ENCODE measurements around the gene NEGR1.

The NEGR1 gene

DNA sequence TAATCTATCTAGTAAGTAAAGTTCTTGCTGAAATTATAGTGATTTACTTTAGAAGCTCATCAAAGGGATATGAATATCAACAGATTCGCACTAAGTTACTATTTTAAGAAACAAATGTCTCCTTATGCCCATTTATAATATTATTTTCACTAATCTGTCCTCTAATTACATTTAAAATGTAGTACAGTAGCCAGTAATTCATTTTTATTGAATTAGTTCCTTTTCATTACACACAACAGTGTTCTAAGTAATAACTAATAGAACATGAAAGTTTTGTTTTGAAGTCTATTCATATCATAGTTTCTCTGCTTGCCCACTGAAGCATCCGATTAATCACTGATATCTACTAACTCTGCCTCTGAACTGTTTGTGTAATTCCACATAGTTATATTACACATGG lies 225.8 kb downstream of the NEGR1 start:
- no peak overlapping the region for H2AFZ ChIP-seq (ENCODE audit: low read length)
- no peaks in the 10 kb centered on the region for H3K9me3 ChIP-seq (ENCODE audit: insufficient read depth, low read depth, low read length)
- no peaks in the 10 kb centered on the region for H3K36me3 ChIP-seq (ENCODE audit: insufficient read depth, low read length)
- no peaks in the 10 kb centered on the region for H3K4me1 ChIP-seq (ENCODE audit: insufficient read depth, low read length, poor library complexity, severe bottlenecking)
- no peaks in the 10 kb centered on the region for H3K79me2 ChIP-seq (ENCODE audit: insufficient read depth, low read length)
- H4K20me1 ChIP-seq (ENCODE audit: insufficient read depth, low read length, poor library complexity, severe bottlenecking), result no peaks in the 10 kb centered on the region
- TF ChIP-seq, protein P1, sequence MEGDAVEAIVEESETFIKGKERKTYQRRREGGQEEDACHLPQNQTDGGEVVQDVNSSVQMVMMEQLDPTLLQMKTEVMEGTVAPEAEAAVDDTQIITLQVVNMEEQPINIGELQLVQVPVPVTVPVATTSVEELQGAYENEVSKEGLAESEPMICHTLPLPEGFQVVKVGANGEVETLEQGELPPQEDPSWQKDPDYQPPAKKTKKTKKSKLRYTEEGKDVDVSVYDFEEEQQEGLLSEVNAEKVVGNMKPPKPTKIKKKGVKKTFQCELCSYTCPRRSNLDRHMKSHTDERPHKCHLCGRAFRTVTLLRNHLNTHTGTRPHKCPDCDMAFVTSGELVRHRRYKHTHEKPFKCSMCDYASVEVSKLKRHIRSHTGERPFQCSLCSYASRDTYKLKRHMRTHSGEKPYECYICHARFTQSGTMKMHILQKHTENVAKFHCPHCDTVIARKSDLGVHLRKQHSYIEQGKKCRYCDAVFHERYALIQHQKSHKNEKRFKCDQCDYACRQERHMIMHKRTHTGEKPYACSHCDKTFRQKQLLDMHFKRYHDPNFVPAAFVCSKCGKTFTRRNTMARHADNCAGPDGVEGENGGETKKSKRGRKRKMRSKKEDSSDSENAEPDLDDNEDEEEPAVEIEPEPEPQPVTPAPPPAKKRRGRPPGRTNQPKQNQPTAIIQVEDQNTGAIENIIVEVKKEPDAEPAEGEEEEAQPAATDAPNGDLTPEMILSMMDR (conservative IDR thresholded peaks at IDR 0.05; ENCODE audit: low read length), result no peak
- TF ChIP-seq EZH2phosphoT487 (IDR thresholded peaks at IDR 0.05; ENCODE audit: borderline replicate concordance), result no peak
- no peaks in the 10 kb centered on the region for H3K27me3 ChIP-seq (ENCODE audit: insufficient read depth, low read length, poor library complexity, severe bottlenecking)
- no peak overlapping the region for H3K9ac ChIP-seq (ENCODE audit: low read depth, low read length, poor library complexity, severe bottlenecking)
- H3F3A ChIP-seq (ENCODE audit: low read depth), result no peaks in the 10 kb centered on the region
- no peak overlapping the region for H3K4me2 ChIP-seq (ENCODE audit: low read depth, low read length, poor library complexity, severe bottlenecking)
- no peaks in the 10 kb centered on the region for H3K9me2 ChIP-seq (replicated peaks; ENCODE audit: low read depth, low read length)
- H3K4me3 ChIP-seq (ENCODE audit: low read length, poor library complexity, severe bottlenecking), result no peak overlapping the region

DNA sequence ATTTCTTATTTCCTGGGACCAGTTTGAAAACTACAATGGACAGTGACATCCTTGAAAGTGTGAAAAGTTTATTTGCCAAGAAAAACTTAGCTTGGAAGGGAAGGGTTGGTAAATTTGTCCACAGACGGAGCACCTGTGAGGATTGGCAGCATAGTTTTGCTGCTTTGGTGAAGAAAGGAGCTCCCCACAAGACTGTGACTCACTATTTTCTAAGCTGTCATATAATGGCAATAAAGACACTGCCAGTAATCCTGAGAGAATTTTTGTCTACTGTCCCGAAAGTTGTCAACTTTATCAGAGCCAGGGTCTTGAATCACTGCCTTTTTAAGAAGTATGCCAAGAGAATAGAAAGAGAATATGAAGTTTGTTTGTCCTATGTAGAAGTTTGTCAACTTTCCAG lies 230.8 kb downstream of the NEGR1 start:
- no peaks in the 10 kb centered on the region for H3K9me2 ChIP-seq (replicated peaks; ENCODE audit: low read depth, low read length)
- H3K79me2 ChIP-seq (ENCODE audit: insufficient read depth, low read length), result no peaks in the 10 kb centered on the region
- no peak overlapping the region for H2AFZ ChIP-seq (ENCODE audit: low read length)
- no peaks in the 10 kb centered on the region for H3K36me3 ChIP-seq (ENCODE audit: insufficient read depth, low read length)
- H3F3A ChIP-seq (ENCODE audit: low read depth), result no peaks in the 10 kb centered on the region
- no peaks in the 10 kb centered on the region for H3K9me3 ChIP-seq (ENCODE audit: insufficient read depth, low read depth, low read length)
- H3K9ac ChIP-seq (ENCODE audit: low read depth, low read length, poor library complexity, severe bottlenecking), result no peak overlapping the region
- H3K4me3 ChIP-seq (ENCODE audit: low read length, poor library complexity, severe bottlenecking), result no peak overlapping the region
- TF ChIP-seq EZH2phosphoT487 (IDR thresholded peaks at IDR 0.05; ENCODE audit: borderline replicate concordance), result no peak
- TF ChIP-seq, protein P1 (conservative IDR thresholded peaks at IDR 0.05; ENCODE audit: low read length), result no peak
- H4K20me1 ChIP-seq (ENCODE audit: insufficient read depth, low read length, poor library complexity, severe bottlenecking), result no peaks in the 10 kb centered on the region
- H3K4me2 ChIP-seq (ENCODE audit: low read depth, low read length, poor library complexity, severe bottlenecking), result no peak overlapping the region
- peaks cover 4% of the 10 kb centered on the region for H3K4me1 ChIP-seq (ENCODE audit: insufficient read depth, low read length, poor library complexity, severe bottlenecking)
- H3K27me3 ChIP-seq (ENCODE audit: insufficient read depth, low read length, poor library complexity, severe bottlenecking), result no peaks in the 10 kb centered on the region

DNA sequence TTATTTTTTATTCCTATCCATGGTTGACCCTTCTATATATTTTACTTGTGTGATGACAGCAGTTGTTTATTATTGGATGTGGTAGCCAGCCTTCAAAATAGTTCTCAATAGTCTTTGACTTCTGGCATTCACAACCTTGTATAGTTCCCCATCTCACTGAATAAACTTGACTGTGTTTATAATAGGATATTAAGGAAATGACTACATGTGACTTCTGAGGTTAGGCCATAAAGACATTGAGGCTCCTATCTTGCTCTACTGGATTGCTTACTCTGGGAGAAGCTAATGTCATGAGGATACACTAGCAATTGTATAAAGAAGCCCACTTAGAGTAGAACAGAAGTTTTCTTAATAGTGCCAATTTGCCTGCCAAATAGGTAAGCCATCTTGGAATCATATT lies 231.8 kb downstream of the NEGR1 start:
- Histone ChIP-seq H3K4me2 (ENCODE audit: low read depth, low read length, poor library complexity, severe bottlenecking) (no peak overlapping the region), H2AFZ (ENCODE audit: low read length) (no peak overlapping the region), H3K4me3 (ENCODE audit: low read length, poor library complexity, severe bottlenecking) (no peak overlapping the region), H4K20me1 (ENCODE audit: insufficient read depth, low read length, poor library complexity, severe bottlenecking) (no peaks in the 10 kb centered on the region), H3K9ac (ENCODE audit: low read depth, low read length, poor library complexity, severe bottlenecking) (no peak overlapping the region), H3K36me3 (ENCODE audit: insufficient read depth, low read length) (no peaks in the 10 kb centered on the region), H3K4me1 (ENCODE audit: insufficient read depth, low read length, poor library complexity, severe bottlenecking) (peaks cover 4% of the 10 kb centered on the region), H3K9me3 (ENCODE audit: insufficient read depth, low read depth, low read length) (no peaks in the 10 kb centered on the region), H3K27me3 (ENCODE audit: insufficient read depth, low read length, poor library complexity, severe bottlenecking) (no peaks in the 10 kb centered on the region), H3K79me2 (ENCODE audit: insufficient read depth, low read length) (no peaks in the 10 kb centered on the region), H3K9me2 (replicated peaks; ENCODE audit: low read depth, low read length) (no peaks in the 10 kb centered on the region), H3F3A (ENCODE audit: low read depth) (no peaks in the 10 kb centered on the region)
- TF ChIP-seq EZH2phosphoT487 (IDR thresholded peaks at IDR 0.05; ENCODE audit: borderline replicate concordance), result no peak
- TF ChIP-seq, protein P1 (conservative IDR thresholded peaks at IDR 0.05; ENCODE audit: low read length), result no peak

Data from Loucy (cell line).